Measurements from ENCODE around the gene GPC1.

The GPC1 gene

DNA sequence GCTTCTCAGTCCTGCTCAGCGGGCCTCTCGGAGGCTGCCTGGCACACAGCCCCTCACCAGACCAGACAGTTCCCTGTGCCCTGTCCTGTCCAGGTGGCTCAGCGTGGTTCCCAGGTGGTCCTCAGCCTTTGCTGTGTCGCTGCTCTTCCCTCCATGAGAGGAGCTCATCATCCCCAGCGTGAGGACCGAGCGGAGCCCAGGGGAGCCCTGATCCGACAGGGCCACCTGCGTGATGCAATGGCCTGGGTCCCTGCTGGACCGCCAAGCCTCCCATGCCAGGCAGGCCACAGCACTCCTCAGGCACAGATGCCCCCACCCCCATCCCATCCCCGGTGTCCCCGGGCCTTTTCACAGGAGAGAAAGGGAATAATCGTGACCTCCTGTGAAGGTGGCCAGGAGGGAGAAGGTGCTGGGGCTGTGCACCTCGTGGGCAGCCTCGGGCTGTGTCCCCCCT is 4.3 kb downstream of the GPC1 start:
- no peak overlapping the region for H3K4me3 ChIP-seq (ENCODE audit: control insufficient read depth, low read depth, low read length)
- no peak for TF ChIP-seq CTCF (conservative IDR thresholded peaks at IDR 0.05; ENCODE audit: control insufficient read depth, insufficient read depth, low read depth, low read length)
- DNase-seq (ENCODE audit: low read depth): no peak

- TF ChIP-seq CTCF (conservative IDR thresholded peaks at IDR 0.05; ENCODE audit: control insufficient read depth, insufficient read depth, low read depth, low read length): no peak
- H3K4me3 ChIP-seq (ENCODE audit: control insufficient read depth, low read depth, low read length): no peak overlapping the region
- no peak for DNase-seq (ENCODE audit: low read depth)
These were observed 4.8 kb downstream of the GPC1 start for GRCh38 chr2:240440251-240440650.

DNA sequence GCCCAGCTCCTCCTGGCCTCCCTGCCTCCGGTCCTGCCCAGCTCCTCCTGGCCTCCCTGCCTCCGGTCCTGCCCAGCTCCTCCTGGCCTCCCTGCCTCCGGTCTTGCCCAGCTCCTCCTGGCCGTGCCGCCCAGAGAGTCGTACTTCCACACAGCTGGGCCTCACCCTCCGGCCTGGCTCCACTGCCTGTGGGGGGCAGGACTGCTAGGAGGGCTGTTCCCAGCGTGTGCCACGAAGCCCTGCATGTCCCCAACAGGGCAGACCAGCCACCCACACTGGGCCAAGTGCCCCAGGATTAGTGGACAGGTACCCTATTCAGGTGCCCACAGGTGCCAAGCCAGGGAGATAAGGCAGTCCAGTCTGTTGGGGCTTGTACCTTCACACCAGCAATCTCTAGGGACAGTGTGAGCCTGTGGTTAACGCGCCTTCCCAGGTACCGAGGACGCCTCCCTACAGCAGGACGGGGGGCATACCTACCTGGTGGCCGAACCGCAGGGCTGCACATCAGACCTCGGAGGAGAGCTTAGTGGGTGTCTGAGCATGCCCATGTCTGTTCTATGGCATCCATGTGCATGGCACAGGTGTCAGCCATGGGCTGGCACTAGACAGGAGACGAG is 5.3 kb downstream of the GPC1 start:
- TF ChIP-seq CTCF (conservative IDR thresholded peaks at IDR 0.05; ENCODE audit: control insufficient read depth, insufficient read depth, low read depth, low read length): no peak
- H3K4me3 ChIP-seq (ENCODE audit: control insufficient read depth, low read depth, low read length): no peak overlapping the region
- DNase-seq (ENCODE audit: low read depth): no peak

DNA sequence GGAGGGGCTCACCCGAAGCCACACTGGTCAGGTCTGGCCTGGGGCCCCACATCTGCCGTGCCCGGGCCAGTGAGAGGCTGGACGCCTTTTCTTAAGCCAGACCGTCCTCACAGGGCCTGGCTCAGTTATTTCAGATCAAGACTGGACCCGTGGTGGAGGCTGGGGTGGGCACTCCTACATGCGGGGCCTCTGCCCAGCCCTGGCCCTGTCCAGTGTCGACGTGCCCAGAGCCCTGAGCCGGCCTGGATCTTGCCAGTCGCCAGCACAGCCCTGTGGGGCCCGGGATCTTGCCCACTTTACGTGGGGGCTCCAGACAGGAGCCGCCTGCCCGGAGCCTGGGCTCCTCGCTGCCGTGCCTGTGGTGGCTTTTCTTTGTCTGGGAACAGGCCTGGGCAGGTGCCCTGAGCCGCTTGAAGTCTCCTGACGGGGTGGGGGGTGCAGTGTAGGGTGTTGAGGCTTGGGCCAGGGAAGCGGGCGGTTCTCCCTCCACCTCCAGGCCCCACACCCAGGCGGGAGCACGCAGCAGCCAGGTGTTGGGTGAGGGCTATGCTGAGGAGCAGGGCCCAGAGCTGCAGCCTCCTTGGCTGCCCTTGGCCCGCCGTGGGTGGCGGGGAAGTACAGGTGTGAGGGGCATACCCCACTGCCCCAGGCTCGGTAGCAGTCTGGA is 6.0 kb downstream of the GPC1 start:
- TF ChIP-seq CTCF (conservative IDR thresholded peaks at IDR 0.05; ENCODE audit: control insufficient read depth, insufficient read depth, low read depth, low read length): no peak
- no peak for DNase-seq (ENCODE audit: low read depth)
- H3K4me3 ChIP-seq (ENCODE audit: control insufficient read depth, low read depth, low read length): no peak overlapping the region

DNA sequence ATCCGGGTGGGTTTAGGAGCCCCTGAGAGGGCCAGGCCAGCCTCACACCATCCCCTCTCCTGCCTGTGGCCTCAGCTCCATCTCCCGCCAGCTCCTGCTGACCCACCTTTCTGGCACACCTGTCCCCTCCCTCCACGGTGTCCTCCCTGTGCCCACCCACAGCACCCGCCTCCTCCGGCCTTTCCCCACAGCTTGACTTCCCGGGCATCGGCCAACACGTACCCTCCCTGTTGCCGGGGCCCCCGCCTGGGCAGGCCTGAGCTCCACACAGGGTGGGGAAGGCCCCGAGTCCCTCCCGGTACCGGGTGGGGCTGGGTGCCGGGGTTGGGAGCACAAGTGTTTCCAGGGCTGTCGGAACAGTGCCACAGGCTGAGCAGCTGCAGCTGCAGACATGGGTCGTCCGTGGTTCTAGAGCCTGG is 6.5 kb downstream of the GPC1 start:
- no peak overlapping the region for H3K4me3 ChIP-seq (ENCODE audit: control insufficient read depth, low read depth, low read length)
- no peak for DNase-seq (ENCODE audit: low read depth)
- TF ChIP-seq CTCF (conservative IDR thresholded peaks at IDR 0.05; ENCODE audit: control insufficient read depth, insufficient read depth, low read depth, low read length): no peak

DNA sequence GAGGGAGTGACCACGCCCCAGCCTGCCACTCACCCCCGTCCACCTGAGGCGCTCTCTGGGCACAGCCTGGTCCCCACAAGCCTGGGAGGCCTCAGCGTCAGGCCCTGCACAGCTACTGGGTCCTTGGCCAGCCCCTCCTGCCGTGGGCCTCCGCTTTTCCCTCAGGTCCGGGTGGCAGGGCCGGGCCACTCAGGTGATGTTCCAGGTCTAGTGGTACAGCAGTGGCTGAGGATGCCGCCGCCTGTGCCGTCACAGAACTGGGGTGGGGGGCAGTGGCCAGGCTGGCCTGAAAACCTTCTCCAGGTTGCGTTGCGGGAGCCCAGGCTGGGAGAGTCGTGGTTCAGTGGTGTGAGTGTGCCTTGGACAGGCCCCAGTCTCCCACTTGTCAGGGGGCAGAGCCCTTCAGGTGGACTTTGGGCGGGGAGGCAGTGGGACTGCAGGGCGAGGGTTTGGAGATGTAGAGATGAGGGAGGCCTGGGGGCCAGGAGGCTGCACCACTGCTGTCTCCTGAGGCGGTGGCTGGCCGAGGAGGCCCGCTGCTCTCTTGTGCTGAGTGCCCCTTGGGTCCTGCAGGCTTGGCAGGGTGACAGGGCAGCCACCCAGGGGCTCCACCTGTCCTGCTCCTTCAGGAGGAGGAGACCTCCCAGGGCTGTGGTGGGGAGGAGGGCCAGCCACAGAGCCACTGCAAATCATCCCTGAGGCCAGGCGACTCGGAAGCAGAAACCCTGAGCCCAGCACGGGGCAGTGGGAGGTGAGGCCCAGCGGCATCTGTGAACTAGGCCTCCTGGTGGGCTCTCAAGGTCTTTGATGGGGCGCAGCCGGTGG is 7.6 kb downstream of the GPC1 start:
- no peak for TF ChIP-seq CTCF (conservative IDR thresholded peaks at IDR 0.05; ENCODE audit: control insufficient read depth, insufficient read depth, low read depth, low read length)
- H3K4me3 ChIP-seq (ENCODE audit: control insufficient read depth, low read depth, low read length): no peak overlapping the region
- no peak for DNase-seq (ENCODE audit: low read depth)
